ENCODE data around the gene ROBO1. TPM values are rescaled to one million over a fixed set of nuclear protein-coding genes. Genes with fewer than 3 reads are reported as not detected.

Gene ROBO1
- total and polyA plus RNA-seq, 2 experiments from 2014 or later, result 18.8 to 31.9 TPM

- Histone ChIP-seq H3K4me1 (ENCODE audit: insufficient read depth) (no peaks in the 10 kb centered on the region), H3K4me3 (no peak overlapping the region), H4K20me1 (ENCODE audit: insufficient read depth) (no peaks in the 10 kb centered on the region), H3K79me2 (ENCODE audit: insufficient read depth) (peaks cover 67% of the 10 kb centered on the region), H3K9me3 (ENCODE audit: low read depth) (no peaks in the 10 kb centered on the region), H3K36me3 (ENCODE audit: low read depth) (no peaks in the 10 kb centered on the region), H3K9ac (no peak overlapping the region), H3K27ac (no peak overlapping the region), H3K4me2 (ENCODE audit: unreplicated experiment) (no peak overlapping the region), H3K27me3 (replicated peaks; ENCODE audit: insufficient read depth) (no peaks in the 10 kb centered on the region), H3F3A (ENCODE audit: insufficient read depth) (no peaks in the 10 kb centered on the region), H2AFZ (no peak overlapping the region), H3K9me2 (ENCODE audit: insufficient read depth) (no peaks in the 10 kb centered on the region)
- 84 to 86% methylated on average over 9 of the region's 9 CpGs for WGBS, 2 experiments (ENCODE audit: low coverage in 1 of 2, low lambda C conversion rate in 2 of 2, missing lambda C conversion rate in 2 of 2)
- DNase-seq, result no peak
- TF ChIP-seq EZH2 (IDR thresholded peaks at IDR 0.05; ENCODE audit: insufficient read depth, poor library complexity, severe bottlenecking), result no peak
- no peak for TF ChIP-seq EZH2phosphoT487 (IDR thresholded peaks at IDR 0.05; ENCODE audit: insufficient read depth, low read depth)
- in situ Hi-C loops (cut with MboI), result no loop called here
Measured at GRCh38 chr3:78994174-78995027, 773.4 kb downstream of the ROBO1 start.

GRCh38 chr3:78993375-78993774, 774.4 kb downstream of the ROBO1 start:
- H3K27me3 ChIP-seq (replicated peaks; ENCODE audit: insufficient read depth), result no peaks in the 10 kb centered on the region
- H3K9me2 ChIP-seq (ENCODE audit: insufficient read depth), result no peaks in the 10 kb centered on the region
- no peak overlapping the region for H3K4me3 ChIP-seq
- in situ Hi-C loops (cut with MboI), result no loop called here
- H4K20me1 ChIP-seq (ENCODE audit: insufficient read depth), result no peaks in the 10 kb centered on the region
- TF ChIP-seq EZH2phosphoT487 (IDR thresholded peaks at IDR 0.05; ENCODE audit: insufficient read depth, low read depth) (no peak), EZH2 (IDR thresholded peaks at IDR 0.05; ENCODE audit: insufficient read depth, poor library complexity, severe bottlenecking) (no peak)
- WGBS, 2 experiments (ENCODE audit: low coverage in 1 of 2, low lambda C conversion rate in 2 of 2, missing lambda C conversion rate in 2 of 2), result 93 to 94% methylated on average over 4 of the region's 4 CpGs
- H3F3A ChIP-seq (ENCODE audit: insufficient read depth), result no peaks in the 10 kb centered on the region
- no peak overlapping the region for H3K4me2 ChIP-seq (ENCODE audit: unreplicated experiment)
- H3K9me3 ChIP-seq (ENCODE audit: low read depth), result no peaks in the 10 kb centered on the region
- H2AFZ ChIP-seq, result no peak overlapping the region
- no peak overlapping the region for H3K9ac ChIP-seq
- no peak for DNase-seq
- H3K4me1 ChIP-seq (ENCODE audit: insufficient read depth), result no peaks in the 10 kb centered on the region
- peaks cover 57% of the 10 kb centered on the region for H3K79me2 ChIP-seq (ENCODE audit: insufficient read depth)
- no peaks in the 10 kb centered on the region for H3K36me3 ChIP-seq (ENCODE audit: low read depth)
- no peak overlapping the region for H3K27ac ChIP-seq

- in situ Hi-C loops (cut with MboI), result no loop called here
- TF ChIP-seq EZH2 (IDR thresholded peaks at IDR 0.05; ENCODE audit: insufficient read depth, poor library complexity, severe bottlenecking) (no peak), EZH2phosphoT487 (IDR thresholded peaks at IDR 0.05; ENCODE audit: insufficient read depth, low read depth) (no peak)
- no peak overlapping the region for H3K4me3 ChIP-seq
Measured at GRCh38 chr3:78992830-78993229, 775.0 kb downstream of the ROBO1 start.

GRCh38 chr3:78992400-78992799, 775.4 kb downstream of the ROBO1 start:
- Histone ChIP-seq H2AFZ (no peak overlapping the region), H3K4me3 (no peak overlapping the region), H3K9me3 (ENCODE audit: low read depth) (no peaks in the 10 kb centered on the region), H3K79me2 (ENCODE audit: insufficient read depth) (peaks cover 47% of the 10 kb centered on the region), H3K4me1 (ENCODE audit: insufficient read depth) (no peaks in the 10 kb centered on the region), H4K20me1 (ENCODE audit: insufficient read depth) (no peaks in the 10 kb centered on the region), H3K9ac (no peak overlapping the region), H3K36me3 (ENCODE audit: low read depth) (no peaks in the 10 kb centered on the region), H3K27ac (no peak overlapping the region), H3K27me3 (replicated peaks; ENCODE audit: insufficient read depth) (no peaks in the 10 kb centered on the region), H3K9me2 (ENCODE audit: insufficient read depth) (no peaks in the 10 kb centered on the region), H3F3A (ENCODE audit: insufficient read depth) (no peaks in the 10 kb centered on the region), H3K4me2 (ENCODE audit: unreplicated experiment) (no peak overlapping the region)
- no peak for DNase-seq
- TF ChIP-seq EZH2 (IDR thresholded peaks at IDR 0.05; ENCODE audit: insufficient read depth, poor library complexity, severe bottlenecking) (no peak), EZH2phosphoT487 (IDR thresholded peaks at IDR 0.05; ENCODE audit: insufficient read depth, low read depth) (no peak)
- in situ Hi-C loops (cut with MboI), result no loop called here

More at GRCh38 chr3:78992830-78993229, 775.0 kb downstream of the ROBO1 start:
- H3K4me2 ChIP-seq (ENCODE audit: unreplicated experiment), result no peak overlapping the region
- H3K79me2 ChIP-seq (ENCODE audit: insufficient read depth), result peaks cover 52% of the 10 kb centered on the region
- H2AFZ ChIP-seq, result no peak overlapping the region
- no peak overlapping the region for H3K9ac ChIP-seq
- no peaks in the 10 kb centered on the region for H3F3A ChIP-seq (ENCODE audit: insufficient read depth)
- no peaks in the 10 kb centered on the region for H3K9me2 ChIP-seq (ENCODE audit: insufficient read depth)
- 99 to 100% methylated on average over 3 of the region's 3 CpGs for WGBS, 2 experiments (ENCODE audit: low coverage in 1 of 2, low lambda C conversion rate in 2 of 2, missing lambda C conversion rate in 2 of 2)
- H3K4me1 ChIP-seq (ENCODE audit: insufficient read depth), result no peaks in the 10 kb centered on the region
- no peaks in the 10 kb centered on the region for H3K27me3 ChIP-seq (replicated peaks; ENCODE audit: insufficient read depth)
- no peak overlapping the region for H3K27ac ChIP-seq
- DNase-seq, result no peak
- no peaks in the 10 kb centered on the region for H3K9me3 ChIP-seq (ENCODE audit: low read depth)
- no peaks in the 10 kb centered on the region for H4K20me1 ChIP-seq (ENCODE audit: insufficient read depth)
- H3K36me3 ChIP-seq (ENCODE audit: low read depth), result no peaks in the 10 kb centered on the region
